ENCODE measurements around the gene BEND6.
A peak's percentile ranks its signal among the peaks of the same experiment; 100 is the strongest.

BEND6 gene, protein sequence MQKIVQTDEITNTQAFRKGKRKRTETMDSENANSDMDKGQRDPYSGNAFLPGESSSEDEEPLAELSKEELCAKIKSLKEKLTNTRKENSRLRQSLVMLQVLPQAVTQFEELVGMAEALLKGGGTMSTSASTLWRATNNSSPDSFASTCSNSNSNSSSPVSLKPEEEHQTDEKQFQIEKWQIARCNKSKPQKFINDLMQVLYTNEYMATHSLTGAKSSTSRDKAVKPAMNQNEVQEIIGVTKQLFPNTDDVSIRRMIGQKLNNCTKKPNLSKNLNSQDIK

DNA sequence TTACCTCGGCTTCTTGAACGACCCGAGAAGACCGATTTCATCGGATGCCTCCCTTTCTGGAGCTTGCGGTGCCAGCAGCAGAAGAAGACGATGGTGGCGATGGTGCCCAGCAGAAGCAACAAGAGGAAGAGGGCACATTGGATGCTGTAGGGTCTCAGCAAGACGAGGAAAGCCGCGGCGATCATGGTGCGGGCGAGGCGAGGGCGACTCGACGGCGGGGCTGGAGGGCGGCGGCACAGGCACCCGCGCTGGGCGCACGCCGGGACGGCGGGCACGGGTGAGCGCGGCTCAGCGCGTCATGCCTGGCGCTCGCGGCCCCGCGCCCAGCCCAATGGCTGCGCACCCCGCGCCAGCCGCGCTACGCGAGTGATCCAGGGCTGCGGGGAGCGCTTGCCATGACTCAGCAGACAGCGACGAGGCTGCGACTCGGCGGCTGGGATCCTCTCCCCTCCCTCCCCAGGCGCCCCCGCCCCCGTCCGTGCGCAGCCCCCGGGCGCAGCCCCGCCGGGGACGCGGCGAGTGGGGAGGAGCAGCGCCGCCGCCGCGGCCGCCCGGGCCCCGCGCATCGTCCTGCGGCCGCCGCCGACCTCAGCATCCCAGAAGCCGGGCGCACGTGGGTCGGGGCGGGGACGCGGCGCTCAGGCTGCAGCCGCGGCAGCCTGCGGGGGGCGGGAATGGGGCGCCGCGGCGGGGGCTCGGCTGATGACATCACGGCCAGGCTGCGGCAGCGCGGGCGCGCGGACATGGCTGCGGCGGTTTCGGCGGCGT is at the start of gene BEND6:
Gene BEND6, plus strand, starts transcription at position 705 of the 768 bp plus-strand sequence. CDS start 26,704 bp downstream, outside the sequence.
- Histone ChIP-seq H3K27ac (no peak within 1 kb of the TSS), H3K4me1 (ENCODE audit: control insufficient read depth in 1 of 2, insufficient read depth in 1 of 2, low read depth in 1 of 2, low read length in 1 of 2) (peaks cover 21% of the 10 kb centered on the region in 2 experiments), H3K9me3 (no peaks in the 10 kb centered on the region), H3K36me3 (no peaks in the 10 kb centered on the region), H3K4me3 (ENCODE audit: low read depth in 1 of 2, low read length in 1 of 2) (peak within 1 kb of the TSS; percentile 38 to 55), H3K27me3 (peaks cover 72% of the 10 kb centered on the region)
- TF ChIP-seq, protein P1, sequence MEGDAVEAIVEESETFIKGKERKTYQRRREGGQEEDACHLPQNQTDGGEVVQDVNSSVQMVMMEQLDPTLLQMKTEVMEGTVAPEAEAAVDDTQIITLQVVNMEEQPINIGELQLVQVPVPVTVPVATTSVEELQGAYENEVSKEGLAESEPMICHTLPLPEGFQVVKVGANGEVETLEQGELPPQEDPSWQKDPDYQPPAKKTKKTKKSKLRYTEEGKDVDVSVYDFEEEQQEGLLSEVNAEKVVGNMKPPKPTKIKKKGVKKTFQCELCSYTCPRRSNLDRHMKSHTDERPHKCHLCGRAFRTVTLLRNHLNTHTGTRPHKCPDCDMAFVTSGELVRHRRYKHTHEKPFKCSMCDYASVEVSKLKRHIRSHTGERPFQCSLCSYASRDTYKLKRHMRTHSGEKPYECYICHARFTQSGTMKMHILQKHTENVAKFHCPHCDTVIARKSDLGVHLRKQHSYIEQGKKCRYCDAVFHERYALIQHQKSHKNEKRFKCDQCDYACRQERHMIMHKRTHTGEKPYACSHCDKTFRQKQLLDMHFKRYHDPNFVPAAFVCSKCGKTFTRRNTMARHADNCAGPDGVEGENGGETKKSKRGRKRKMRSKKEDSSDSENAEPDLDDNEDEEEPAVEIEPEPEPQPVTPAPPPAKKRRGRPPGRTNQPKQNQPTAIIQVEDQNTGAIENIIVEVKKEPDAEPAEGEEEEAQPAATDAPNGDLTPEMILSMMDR (IDR thresholded peaks at IDR 0.05) = no peak

DNA sequence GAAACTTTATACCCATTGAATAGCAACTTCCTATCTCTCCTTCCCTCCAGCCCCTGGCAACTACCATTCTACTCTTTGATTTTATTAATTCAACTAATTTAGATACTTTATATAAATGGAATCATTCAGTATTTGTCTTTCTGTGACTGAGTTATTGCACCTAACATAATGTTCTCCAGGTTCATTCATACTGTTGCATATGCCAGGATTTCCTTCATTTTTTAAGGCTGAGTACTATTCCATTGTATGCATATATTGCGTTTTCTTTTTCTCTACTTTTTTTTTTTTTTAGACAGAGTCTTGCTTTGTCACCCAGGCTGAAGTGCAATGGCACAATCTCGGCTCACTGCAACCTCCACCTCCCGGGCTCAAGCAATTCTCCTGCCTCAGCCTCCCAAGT is 49.5 kb upstream of the BEND6 start:
- TF ChIP-seq, protein P1 (IDR thresholded peaks at IDR 0.05) = no peak
- peaks cover 0 to 2% of the 10 kb centered on the region in 2 experiments for H3K4me1 ChIP-seq (ENCODE audit: control insufficient read depth in 1 of 2, insufficient read depth in 1 of 2, low read depth in 1 of 2, low read length in 1 of 2)
- H3K9me3 ChIP-seq = no peaks in the 10 kb centered on the region
- H3K4me3 ChIP-seq (ENCODE audit: low read depth in 1 of 2, low read length in 1 of 2) = no peak overlapping the region
- no peaks in the 10 kb centered on the region for H3K27me3 ChIP-seq
- no peaks in the 10 kb centered on the region for H3K36me3 ChIP-seq
- H3K27ac ChIP-seq = no peak overlapping the region

DNA sequence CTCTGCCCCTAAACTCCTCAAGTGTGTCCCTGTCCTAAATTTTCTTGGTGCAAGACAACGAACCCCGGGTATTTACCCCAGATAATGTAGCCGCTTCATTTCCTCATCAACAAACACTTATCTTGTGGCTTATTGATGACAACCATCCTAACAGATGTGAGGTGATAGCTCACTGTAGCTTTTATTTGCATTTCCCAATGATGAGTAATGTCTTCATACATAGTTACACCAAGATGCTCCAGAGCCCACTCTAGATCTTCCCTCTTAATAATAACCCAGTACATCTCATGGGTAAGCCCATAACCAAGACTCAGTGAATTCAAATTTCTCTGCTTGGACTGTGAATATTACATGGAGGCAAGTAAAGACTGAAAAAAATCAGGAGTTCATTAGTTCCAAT is 48.2 kb upstream of the BEND6 start:
- H3K27ac ChIP-seq = no peak overlapping the region
- TF ChIP-seq, protein P1 (IDR thresholded peaks at IDR 0.05) = no peak
- no peaks in the 10 kb centered on the region for H3K9me3 ChIP-seq
- H3K36me3 ChIP-seq = no peaks in the 10 kb centered on the region
- H3K27me3 ChIP-seq = no peaks in the 10 kb centered on the region
- H3K4me3 ChIP-seq (ENCODE audit: low read depth in 1 of 2, low read length in 1 of 2) = no peak overlapping the region
- H3K4me1 ChIP-seq (ENCODE audit: control insufficient read depth in 1 of 2, insufficient read depth in 1 of 2, low read depth in 1 of 2, low read length in 1 of 2) = peaks cover 0 to 2% of the 10 kb centered on the region in 2 experiments

DNA sequence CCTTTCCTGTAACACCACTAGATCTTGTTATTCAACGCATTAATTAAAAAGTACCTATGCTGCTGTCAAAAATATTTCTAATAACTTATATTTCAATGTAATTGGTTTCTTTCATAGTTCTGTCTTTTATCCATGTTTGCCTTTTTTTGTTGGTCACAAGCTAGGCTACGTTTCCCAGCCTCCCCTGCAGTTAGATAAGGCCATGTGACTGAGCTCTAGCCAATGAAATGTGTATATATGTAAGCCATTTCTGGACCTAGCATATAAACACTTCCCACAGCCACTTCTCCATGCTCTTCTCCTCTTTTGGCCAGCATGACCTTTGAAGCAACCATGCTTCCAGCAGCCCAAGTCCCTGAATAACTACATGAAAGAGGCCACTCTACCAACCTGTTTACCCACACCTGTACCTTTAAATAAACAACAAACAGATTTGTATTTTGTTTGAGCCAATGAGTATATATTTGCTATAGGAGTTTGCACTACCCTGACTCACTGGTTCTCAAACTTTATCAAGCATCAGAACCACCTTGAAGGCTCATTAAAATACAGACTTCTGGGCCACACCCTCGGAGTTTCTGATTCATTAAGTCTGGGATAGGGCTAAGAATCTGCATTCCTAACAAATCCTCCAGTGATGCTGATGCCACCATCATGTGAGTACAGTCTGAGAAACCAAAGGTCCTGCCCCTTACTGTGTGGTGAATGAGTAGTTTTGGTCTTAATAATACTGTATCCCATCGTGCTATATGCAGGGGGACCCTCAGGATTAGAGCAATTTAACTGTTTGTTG is 45.6 kb upstream of the BEND6 start:
- Histone ChIP-seq H3K4me3 (ENCODE audit: low read depth in 1 of 2, low read length in 1 of 2) (no peak overlapping the region), H3K27me3 (no peaks in the 10 kb centered on the region), H3K4me1 (ENCODE audit: control insufficient read depth in 1 of 2, insufficient read depth in 1 of 2, low read depth in 1 of 2, low read length in 1 of 2) (peaks cover 0 to 2% of the 10 kb centered on the region in 2 experiments), H3K36me3 (no peaks in the 10 kb centered on the region), H3K27ac (no peak overlapping the region), H3K9me3 (no peaks in the 10 kb centered on the region)
- TF ChIP-seq, protein P1 (IDR thresholded peaks at IDR 0.05) = no peak

DNA sequence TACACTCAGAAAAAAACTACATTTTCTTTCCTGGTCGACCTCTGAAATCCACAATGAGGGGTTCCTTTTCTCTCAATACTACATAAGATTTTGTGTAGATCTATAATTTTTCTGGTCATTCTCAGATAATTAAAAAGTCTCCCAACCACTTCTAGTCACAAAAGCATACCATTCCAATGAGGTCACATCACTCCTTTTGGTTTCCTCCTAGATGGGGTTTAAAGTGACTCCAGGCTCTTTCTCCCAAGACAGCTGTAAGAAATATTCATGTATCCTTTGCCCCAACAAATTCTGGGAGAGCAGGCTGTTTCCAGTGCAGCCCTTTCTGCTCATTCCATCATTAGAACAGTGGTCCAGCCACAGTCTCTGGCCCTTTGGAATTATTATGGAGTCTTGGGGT is 43.1 kb upstream of the BEND6 start:
- Histone ChIP-seq H3K4me3 (ENCODE audit: low read depth in 1 of 2, low read length in 1 of 2) (no peak overlapping the region), H3K27ac (no peak overlapping the region), H3K27me3 (peaks cover 6% of the 10 kb centered on the region), H3K4me1 (ENCODE audit: control insufficient read depth in 1 of 2, insufficient read depth in 1 of 2, low read depth in 1 of 2, low read length in 1 of 2) (no peaks in the 10 kb centered on the region), H3K36me3 (no peaks in the 10 kb centered on the region), H3K9me3 (no peaks in the 10 kb centered on the region)
- TF ChIP-seq, protein P1 (IDR thresholded peaks at IDR 0.05) = no peak

Data from neutrophil (primary cell).